Lower leg skin (tissue), 3 donors: ENCODE results near the gene WDR70.

Source experiments
- POLR2A ChIP-seq, 2 donors: fragments of 450-650 bp; IDR thresholded peaks; one replicate each; pipeline ENCODE4 v1.6.1; 2016 to 2017; ENCODE audit warnings: antibody characterized with exemption in 2 of 2, mild to moderate bottlenecking in 1 of 2, moderate library complexity in 1 of 2
- TF ChIP-seq, protein P1 (sequence below), 3 donors: fragments of 450-650 bp; IDR thresholded peaks; one replicate each; pipeline ENCODE4 v1.5.1; 2016; ENCODE audit warnings: antibody characterized with exemption in 3 of 3, mild to moderate bottlenecking in 3 of 3, moderate library complexity in 2 of 3

DNA sequence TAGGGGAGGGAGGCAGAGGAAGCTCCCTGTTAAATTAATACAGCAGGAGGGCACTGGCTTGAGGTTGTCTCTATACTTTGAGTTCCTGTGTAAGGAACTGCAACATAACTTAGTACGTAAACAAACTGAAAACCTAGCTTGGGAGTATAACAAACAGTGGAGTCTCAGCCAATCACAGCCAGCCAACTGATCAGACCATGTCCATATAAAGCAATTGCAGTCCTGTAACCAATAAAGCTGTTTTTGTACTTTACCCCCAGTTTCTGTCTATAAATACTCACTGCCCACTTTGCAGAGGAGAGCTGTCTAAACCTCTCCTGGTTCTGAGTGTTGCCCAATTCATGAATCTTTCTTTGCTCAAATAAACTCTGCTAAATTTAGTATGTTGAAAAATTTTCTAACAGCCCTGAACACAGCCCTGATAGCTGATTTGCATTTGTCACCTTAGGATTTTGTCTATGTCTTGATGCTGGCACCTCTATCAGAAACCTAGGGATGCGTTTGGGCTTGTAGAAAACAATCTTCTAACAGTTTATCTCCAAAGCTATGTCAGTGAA is 420.8 kb downstream of the WDR70 start:
- TF ChIP-seq, protein P1, sequence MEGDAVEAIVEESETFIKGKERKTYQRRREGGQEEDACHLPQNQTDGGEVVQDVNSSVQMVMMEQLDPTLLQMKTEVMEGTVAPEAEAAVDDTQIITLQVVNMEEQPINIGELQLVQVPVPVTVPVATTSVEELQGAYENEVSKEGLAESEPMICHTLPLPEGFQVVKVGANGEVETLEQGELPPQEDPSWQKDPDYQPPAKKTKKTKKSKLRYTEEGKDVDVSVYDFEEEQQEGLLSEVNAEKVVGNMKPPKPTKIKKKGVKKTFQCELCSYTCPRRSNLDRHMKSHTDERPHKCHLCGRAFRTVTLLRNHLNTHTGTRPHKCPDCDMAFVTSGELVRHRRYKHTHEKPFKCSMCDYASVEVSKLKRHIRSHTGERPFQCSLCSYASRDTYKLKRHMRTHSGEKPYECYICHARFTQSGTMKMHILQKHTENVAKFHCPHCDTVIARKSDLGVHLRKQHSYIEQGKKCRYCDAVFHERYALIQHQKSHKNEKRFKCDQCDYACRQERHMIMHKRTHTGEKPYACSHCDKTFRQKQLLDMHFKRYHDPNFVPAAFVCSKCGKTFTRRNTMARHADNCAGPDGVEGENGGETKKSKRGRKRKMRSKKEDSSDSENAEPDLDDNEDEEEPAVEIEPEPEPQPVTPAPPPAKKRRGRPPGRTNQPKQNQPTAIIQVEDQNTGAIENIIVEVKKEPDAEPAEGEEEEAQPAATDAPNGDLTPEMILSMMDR (IDR thresholded peaks at IDR 0.05), result no peak
- TF ChIP-seq POLR2A (IDR thresholded peaks at IDR 0.05), result no peak
